Spleen (tissue), 11 donors: ENCODE measurements around the gene METTL1. TPM values are rescaled to one million over a fixed set of nuclear protein-coding genes. Genes with fewer than 3 reads are reported as not detected.

Source experiments
- DNase-seq: peaks from one replicate; pipeline ENCODE4 v3.0.0-alpha.2; 2020
- H3K27ac ChIP-seq, 8 donors: fragments of 200-600 bp; sonication (generic) in 7 of 8; 1 replicate in 4 of 8; 2 replicates in 4 of 8; pipeline versions ENCODE4 v1.5.0 to v1.8.0; 2016 to 2021; ENCODE audit warnings: inconsistent platforms in 4 of 8, mild to moderate bottlenecking in 4 of 8, moderate library complexity in 1 of 8
- H3K27me3 ChIP-seq, 7 donors: fragments of 200-600 bp; sonication (generic) in 6 of 7; replicated peaks in 1 of 7; 1 replicate in 4 of 7; 2 replicates in 3 of 7; pipeline versions ENCODE4 v1.5.0 to v1.8.0; 2016 to 2021; ENCODE audit warnings: inconsistent platforms in 3 of 7, mild to moderate bottlenecking in 1 of 7
- H3K36me3 ChIP-seq, 6 donors: fragments of 200-600 bp; sonication (generic) in 5 of 6; 1 replicate in 4 of 6; 2 replicates in 2 of 6; pipeline versions ENCODE4 v1.5.0 to v1.8.0; 2016 to 2021; ENCODE audit warnings: inconsistent platforms in 2 of 6
- H3K4me1 ChIP-seq, 6 donors: fragments of 200-600 bp; sonication (generic) in 5 of 6; 1 replicate in 3 of 6; 2 replicates in 3 of 6; pipeline versions ENCODE4 v1.5.0 to v1.8.0; 2016 to 2021; ENCODE audit warnings: inconsistent platforms in 3 of 6
- H3K4me3 ChIP-seq, 8 donors: fragments of 200-600 bp; sonication (generic) in 7 of 8; 1 replicate in 4 of 8; 2 replicates in 4 of 8; pipeline versions ENCODE4 v1.5.0 to v1.8.0; 2016 to 2021; ENCODE audit warnings: inconsistent platforms in 4 of 8, mild to moderate bottlenecking in 4 of 8, moderate library complexity in 2 of 8
- H3K9me3 ChIP-seq, 8 donors: fragments of 200-600 bp; sonication (generic) in 7 of 8; 1 replicate in 4 of 8; 2 replicates in 4 of 8; pipeline versions ENCODE4 v1.5.0 to v1.8.0; 2016 to 2021; ENCODE audit warnings: inconsistent platforms in 4 of 8
- POLR2A ChIP-seq, 3 donors: fragments of 450-650 bp; IDR thresholded peaks; one replicate each; pipeline ENCODE4 v1.5.1; 2017; ENCODE audit warnings: antibody characterized with exemption in 3 of 3, mild to moderate bottlenecking in 1 of 3
- POLR2AphosphoS5 ChIP-seq, 3 donors: sonication (generic); formaldehyde crosslinking; IDR thresholded peaks; one replicate each; pipeline ENCODE4 v1.5.1; 2017; ENCODE audit warnings: antibody characterized with exemption in 3 of 3
- WGBS, 5 donors: extraction: QIAGEN DNeasy Blood & Tissue Kit in 3 of 5; methylation state at CpG; one replicate each; pipeline versions ENCODE4 v1.1.5 to v1.1.7; 2013 to 2018; 5-methylcytosine and 5-hydroxymethylcytosine counted together
- intact Hi-C: fragments of 100-400 bp; cut with DNase I; formaldehyde crosslinking; loops from one replicate; pipeline ENCODE4 v1.15.0; 2023; ENCODE audit warnings: low total_unique reads
- polyA plus RNA-seq, 3 donors: library from polyadenylated mRNA; stranded (reverse); fragments of 200-250 nt; gene quantifications; one replicate each; pipeline ENCODE4 v1.2.1, GENCODE V29; 2013
- total RNA-seq, 7 donors: library from RNA; depleted of rRNA in 3 of 7; stranded (reverse); fragments of >200 nt in 3 of 7; fragmentation: NEBNext Ultra II Directional in 4 of 7; extraction: Animal tissue kit (Norgen Biotek cat#: 25700) in 4 of 7; gene quantifications; one replicate each; pipeline versions ENCODE4 v1.1.0 to v1.2.1, GENCODE V29; 2016 to 2021
- TF ChIP-seq, protein P1 (sequence below), 11 experiments: fragments of 200-600 bp in 7 of 11; fragments of 450-650 bp in 4 of 11; sonication (generic) in 4 of 11; IDR thresholded peaks in 8 of 11; conservative IDR thresholded peaks in 3 of 11; 1 replicate in 7 of 11; 2 replicates in 4 of 11; pipeline versions ENCODE4 v1.4.0 to v1.8.0; 2016 to 2021; ENCODE audit warnings: antibody characterized with exemption in 11 of 11, inconsistent platforms in 4 of 11, mild to moderate bottlenecking in 1 of 11
- donor health status: healthy with polysubstance abuse.
- donor health status: DM: no; HTN: no; CAD: no; lungs with moderate emphysema.
- donor health status: DM: no; HTN: no; CAD: no.
- donor health status: Bipolar disorder and iron deficiency.
- donor health status: healthy.
- donor health status: DM: no; HTN: no; CAD: no.
- donor health status: DM: yes; HTN: yes; CAD: no.

METTL1 gene
- total and polyA plus RNA-seq, 10 donors: 4.9 to 22.0 (median 14.5) TPM

DNA sequence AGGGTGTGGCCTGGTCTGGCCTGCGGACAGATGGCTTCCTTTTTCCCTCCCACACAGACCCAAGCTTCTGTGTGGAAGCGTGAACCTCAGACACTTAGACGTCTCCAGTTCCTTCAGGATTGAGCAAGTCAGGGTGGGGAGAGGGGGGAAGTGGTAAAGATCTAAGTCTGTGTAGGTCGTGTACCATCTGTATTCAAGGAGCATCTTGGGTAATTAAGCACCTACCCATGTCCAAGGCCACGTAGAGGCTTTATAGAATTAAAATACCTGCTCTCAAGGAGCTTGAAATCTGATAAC, 44.9 kb upstream of the METTL1 start:
- no peaks in the 10 kb centered on the region for H3K9me3 ChIP-seq
- peaks cover 0 to 39% (median 15%) of the 10 kb centered on the region in 6 donors for H3K4me1 ChIP-seq
- intact Hi-C loops: no loop called here
- H3K36me3 ChIP-seq: peaks cover 0 to 50% (median 26%) of the 10 kb centered on the region in 6 donors
- TF ChIP-seq POLR2AphosphoS5 (IDR thresholded peaks at IDR 0.05): peak in 2 of 3 donors; percentile 51 to 53
- TF ChIP-seq, protein P1, sequence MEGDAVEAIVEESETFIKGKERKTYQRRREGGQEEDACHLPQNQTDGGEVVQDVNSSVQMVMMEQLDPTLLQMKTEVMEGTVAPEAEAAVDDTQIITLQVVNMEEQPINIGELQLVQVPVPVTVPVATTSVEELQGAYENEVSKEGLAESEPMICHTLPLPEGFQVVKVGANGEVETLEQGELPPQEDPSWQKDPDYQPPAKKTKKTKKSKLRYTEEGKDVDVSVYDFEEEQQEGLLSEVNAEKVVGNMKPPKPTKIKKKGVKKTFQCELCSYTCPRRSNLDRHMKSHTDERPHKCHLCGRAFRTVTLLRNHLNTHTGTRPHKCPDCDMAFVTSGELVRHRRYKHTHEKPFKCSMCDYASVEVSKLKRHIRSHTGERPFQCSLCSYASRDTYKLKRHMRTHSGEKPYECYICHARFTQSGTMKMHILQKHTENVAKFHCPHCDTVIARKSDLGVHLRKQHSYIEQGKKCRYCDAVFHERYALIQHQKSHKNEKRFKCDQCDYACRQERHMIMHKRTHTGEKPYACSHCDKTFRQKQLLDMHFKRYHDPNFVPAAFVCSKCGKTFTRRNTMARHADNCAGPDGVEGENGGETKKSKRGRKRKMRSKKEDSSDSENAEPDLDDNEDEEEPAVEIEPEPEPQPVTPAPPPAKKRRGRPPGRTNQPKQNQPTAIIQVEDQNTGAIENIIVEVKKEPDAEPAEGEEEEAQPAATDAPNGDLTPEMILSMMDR (IDR thresholded peaks at IDR 0.05 in 8 of 11, conservative IDR thresholded peaks at IDR 0.05 in 3 of 11): no peak
- H3K4me3 ChIP-seq: no peak overlapping the region
- H3K27ac ChIP-seq: peak overlapping the region in 6 of 8 donors; percentile 17 to 53 (median 44)
- no peaks in the 10 kb centered on the region for H3K27me3 ChIP-seq
- peak; percentile 41 for DNase-seq
- WGBS, 5 donors: 21 to 33% (median 31%) methylated on average over 5 of the region's 5 CpGs

DNA sequence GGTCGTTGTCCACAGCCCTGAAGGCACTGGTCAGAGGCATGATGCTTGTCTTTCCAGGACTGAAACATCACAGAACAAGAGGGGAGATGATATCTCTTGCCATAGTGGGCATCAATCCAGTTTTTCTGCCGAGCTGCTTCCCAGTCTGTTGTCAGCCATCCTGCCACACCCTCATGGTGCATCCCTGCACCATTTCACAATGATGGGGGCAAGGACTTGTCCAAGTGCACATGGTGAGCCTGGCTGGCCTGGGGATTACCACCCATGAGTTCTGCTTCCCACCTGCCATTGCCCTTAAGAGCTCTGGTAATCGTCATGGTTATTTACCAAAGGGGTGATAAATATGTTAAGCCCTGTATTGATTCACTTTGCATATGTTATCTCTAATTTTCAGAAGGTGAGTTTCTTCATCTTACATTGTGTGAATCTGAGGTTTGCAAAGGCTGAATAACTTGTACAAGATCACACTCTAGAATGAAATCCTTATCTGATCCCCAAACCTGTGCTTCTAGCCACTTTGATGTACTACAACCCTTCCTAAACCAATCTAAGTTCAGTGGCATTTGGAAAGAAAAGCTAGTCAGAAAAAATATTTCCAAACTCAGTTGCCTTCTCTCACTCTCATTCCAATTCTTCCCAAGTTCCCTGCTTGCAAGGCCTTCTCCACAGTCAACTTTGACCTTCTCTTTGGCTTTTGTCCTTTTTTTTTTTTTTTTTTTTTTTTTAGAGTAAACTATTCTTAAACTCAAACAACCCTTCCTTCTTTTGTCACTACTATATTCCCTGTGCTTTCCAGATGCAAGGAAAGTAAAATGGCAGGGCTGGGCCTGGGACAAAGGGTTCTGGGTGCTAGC, 44.3 kb upstream of the METTL1 start:
- TF ChIP-seq POLR2AphosphoS5 (IDR thresholded peaks at IDR 0.05): peak in 2 of 3 donors; percentile 29 to 35
- TF ChIP-seq, protein P1 (IDR thresholded peaks at IDR 0.05 in 8 of 11, conservative IDR thresholded peaks at IDR 0.05 in 3 of 11): no peak
- Histone ChIP-seq H3K4me1 (peaks cover 0 to 39% (median 15%) of the 10 kb centered on the region in 6 donors), H3K4me3 (no peak overlapping the region), H3K36me3 (peaks cover 0 to 50% (median 22%) of the 10 kb centered on the region in 6 donors), H3K9me3 (no peaks in the 10 kb centered on the region), H3K27me3 (no peaks in the 10 kb centered on the region), H3K27ac (peak overlapping the region in 4 of 8 donors; percentile 17 to 53 (median 44))
- peak; percentile 39 for DNase-seq
- 55 to 79% (median 66%) methylated on average over 3 of the region's 3 CpGs for whole genome bisulfite sequencing, 5 donors
- intact Hi-C loops: no loop called here

DNA sequence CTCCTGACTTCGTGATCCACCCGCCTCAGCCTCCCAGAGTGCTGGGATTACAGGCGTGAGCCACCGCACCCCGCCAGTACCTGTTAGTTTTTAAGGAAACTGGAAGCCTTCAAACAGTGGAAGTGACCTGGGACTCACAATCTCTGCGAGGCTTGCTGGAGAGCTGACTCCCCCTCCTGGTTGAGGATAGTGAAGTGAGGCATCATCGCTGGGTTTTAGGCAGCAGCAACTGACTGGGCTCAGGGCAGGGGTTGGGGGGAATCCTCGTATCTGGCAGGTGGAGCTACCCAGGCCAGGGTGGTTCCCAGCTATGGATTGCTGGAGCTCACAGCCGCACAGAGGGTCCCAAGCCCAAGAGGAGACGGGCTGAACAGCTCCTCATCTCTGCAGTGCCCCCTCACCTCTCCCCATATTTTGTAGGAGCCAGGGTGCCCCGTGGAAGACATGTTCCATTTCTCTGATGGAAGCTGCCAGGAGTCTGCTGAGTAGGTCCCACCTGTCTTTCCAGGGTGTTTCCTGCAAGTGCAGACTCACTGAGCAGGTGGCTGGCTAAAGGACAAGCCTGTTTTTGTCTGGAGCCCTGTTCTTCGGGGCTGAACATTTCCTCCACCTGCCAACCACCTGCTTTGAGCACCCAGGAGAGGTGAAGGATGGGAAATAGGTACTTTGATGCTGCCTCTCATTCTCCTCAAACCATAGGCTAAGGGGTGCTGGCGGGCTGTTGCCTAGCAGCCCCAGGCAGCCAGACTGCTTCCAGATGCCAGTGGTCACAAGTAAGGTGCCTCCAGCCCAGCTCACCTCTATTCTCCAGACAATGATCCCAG, 43.5 kb upstream of the METTL1 start:
- H3K4me1 ChIP-seq: peaks cover 0 to 39% (median 15%) of the 10 kb centered on the region in 6 donors
- WGBS, 5 donors: 78 to 87% (median 86%) methylated on average over 10 to 13 of the region's 13 CpGs

DNA sequence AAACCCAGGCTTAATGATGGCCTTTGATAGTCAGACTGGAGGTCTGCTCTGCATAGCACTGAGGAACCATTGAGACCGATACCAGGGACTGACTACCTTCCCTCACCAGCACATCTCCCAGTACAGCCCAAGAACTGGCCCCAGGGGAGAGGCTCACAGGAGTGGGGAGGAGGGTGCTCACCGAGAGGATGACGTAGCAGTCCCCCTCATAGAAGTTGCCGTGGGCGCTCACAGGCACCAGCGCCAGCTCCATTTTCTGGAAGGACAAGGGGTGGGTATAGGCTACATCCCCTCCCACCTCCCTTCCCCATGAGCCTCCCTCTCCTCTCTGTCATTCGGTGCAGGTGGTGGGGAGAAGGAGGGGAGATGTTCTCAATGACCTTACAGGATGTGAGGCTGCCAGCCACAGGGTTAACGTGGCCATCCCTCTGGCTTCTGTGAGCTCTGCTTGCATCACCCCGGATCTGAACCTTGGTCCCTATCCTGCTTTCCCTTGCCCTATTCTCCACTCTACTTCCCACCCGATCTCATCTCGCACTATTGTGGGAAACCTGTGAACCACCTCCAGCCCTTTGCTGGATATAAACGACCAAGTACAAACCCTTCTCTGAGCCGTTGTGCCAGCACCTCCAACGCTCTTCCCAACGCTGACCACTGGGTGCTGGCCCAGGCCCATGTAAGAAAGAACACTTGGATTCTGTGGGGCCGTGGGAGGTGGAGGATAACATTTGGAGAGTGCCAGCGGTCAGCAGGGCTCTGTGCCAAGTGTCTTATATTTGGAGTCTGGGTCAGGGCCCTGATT, 42.3 kb upstream of the METTL1 start:
- peak; percentile 48 for DNase-seq
- Histone ChIP-seq H3K36me3 (peaks cover 0 to 50% (median 19%) of the 10 kb centered on the region in 6 donors), H3K27me3 (no peaks in the 10 kb centered on the region), H3K4me3 (no peak overlapping the region), H3K9me3 (no peaks in the 10 kb centered on the region), H3K4me1 (peaks cover 0 to 39% (median 15%) of the 10 kb centered on the region in 6 donors), H3K27ac (peak overlapping the region in 1 of 8 donors; percentile 3)
- WGBS, 5 donors: 69 to 87% (median 77%) methylated on average over 14 to 17 of the region's 17 CpGs
- intact Hi-C loops: no loop called here
- TF ChIP-seq POLR2AphosphoS5 (IDR thresholded peaks at IDR 0.05) (peak in 2 of 3 donors; percentile 23 to 47), POLR2A (IDR thresholded peaks at IDR 0.05) (no peak)
- TF ChIP-seq, protein P1 (IDR thresholded peaks at IDR 0.05 in 8 of 11, conservative IDR thresholded peaks at IDR 0.05 in 3 of 11): no peak

More for the DNA sequence above, 43.5 kb upstream of the METTL1 start:
- H3K36me3 ChIP-seq: peaks cover 0 to 50% (median 20%) of the 10 kb centered on the region in 6 donors
- peak overlapping the region in 2 of 8 donors; percentile 5 to 18 for H3K27ac ChIP-seq
- no peaks in the 10 kb centered on the region for H3K27me3 ChIP-seq
- intact Hi-C loops: no loop called here
- TF ChIP-seq POLR2AphosphoS5 (IDR thresholded peaks at IDR 0.05) (peak in 1 of 3 donors; percentile 37), POLR2A (IDR thresholded peaks at IDR 0.05) (no peak)
- H3K4me3 ChIP-seq: no peak overlapping the region
- peak; percentile 56 for DNase-seq
- H3K9me3 ChIP-seq: no peaks in the 10 kb centered on the region
